ENCODE measurements around the gene MMP3. TPM values are rescaled to one million over a fixed set of nuclear protein-coding genes. Genes with fewer than 3 reads are reported as not detected.

MMP3 gene
- total RNA-seq, 1 donor from 2014 or later: not detected

DNA sequence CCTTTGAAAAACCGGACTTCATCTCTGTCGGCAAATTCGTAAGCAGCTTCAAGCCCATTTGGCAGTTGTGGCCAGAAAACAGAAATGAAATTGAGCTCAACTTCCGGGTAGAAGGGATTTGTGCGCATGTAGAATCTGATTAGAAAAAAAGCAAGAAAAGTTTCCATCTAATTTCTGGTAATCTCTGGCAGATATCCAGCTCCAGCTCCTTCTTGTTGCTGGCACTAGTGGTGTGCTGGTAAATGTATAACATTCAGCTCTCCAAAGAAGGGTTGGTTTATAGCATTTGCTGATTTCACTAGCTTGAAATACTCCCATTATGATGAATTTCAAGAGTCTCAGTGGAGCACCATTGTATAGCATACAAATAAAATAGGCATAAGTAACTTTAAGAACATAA is 50.8 kb downstream of the MMP3 start:
- Mint-ChIP-seq H3K4me3 (ENCODE audit: unreplicated experiment) (no peak overlapping the region), H3K4me1 (ENCODE audit: low read depth, unreplicated experiment) (peaks cover 10% of the 10 kb centered on the region), H3K27ac (ENCODE audit: unreplicated experiment) (no peak overlapping the region), H3K36me3 (ENCODE audit: low read depth, unreplicated experiment) (no peaks in the 10 kb centered on the region), H3K9me3 (ENCODE audit: unreplicated experiment) (no peaks in the 10 kb centered on the region), H3K27me3 (ENCODE audit: low read depth, unreplicated experiment) (no peaks in the 10 kb centered on the region)
- Histone ChIP-seq H2AFZ (ENCODE audit: low read depth, low read length) (no peak overlapping the region), H3K79me2 (ENCODE audit: insufficient read depth, low read length) (no peaks in the 10 kb centered on the region), H3K27me3 (ENCODE audit: insufficient read depth, low read length) (no peaks in the 10 kb centered on the region), H3K9ac (ENCODE audit: low read length) (no peak overlapping the region), H4K20me1 (ENCODE audit: insufficient read depth, low read length) (no peaks in the 10 kb centered on the region), H3K27ac (ENCODE audit: low read depth, low read length) (no peak overlapping the region), H3K4me3 (ENCODE audit: insufficient read depth, low read depth, low read length) (no peak overlapping the region), H3K4me1 (ENCODE audit: insufficient read depth, low read length) (no peaks in the 10 kb centered on the region), H3K36me3 (ENCODE audit: insufficient read depth, low read length) (no peaks in the 10 kb centered on the region), H3K9me3 (ENCODE audit: insufficient read depth, low read depth, low read length) (no peaks in the 10 kb centered on the region), H3K4me2 (ENCODE audit: low read length) (no peak overlapping the region)
- no peak for FAIRE-seq
- TF ChIP-seq EZH2 (IDR thresholded peaks at IDR 0.05; ENCODE audit: insufficient read depth, low read length): no peak
- TF ChIP-seq, protein P1, sequence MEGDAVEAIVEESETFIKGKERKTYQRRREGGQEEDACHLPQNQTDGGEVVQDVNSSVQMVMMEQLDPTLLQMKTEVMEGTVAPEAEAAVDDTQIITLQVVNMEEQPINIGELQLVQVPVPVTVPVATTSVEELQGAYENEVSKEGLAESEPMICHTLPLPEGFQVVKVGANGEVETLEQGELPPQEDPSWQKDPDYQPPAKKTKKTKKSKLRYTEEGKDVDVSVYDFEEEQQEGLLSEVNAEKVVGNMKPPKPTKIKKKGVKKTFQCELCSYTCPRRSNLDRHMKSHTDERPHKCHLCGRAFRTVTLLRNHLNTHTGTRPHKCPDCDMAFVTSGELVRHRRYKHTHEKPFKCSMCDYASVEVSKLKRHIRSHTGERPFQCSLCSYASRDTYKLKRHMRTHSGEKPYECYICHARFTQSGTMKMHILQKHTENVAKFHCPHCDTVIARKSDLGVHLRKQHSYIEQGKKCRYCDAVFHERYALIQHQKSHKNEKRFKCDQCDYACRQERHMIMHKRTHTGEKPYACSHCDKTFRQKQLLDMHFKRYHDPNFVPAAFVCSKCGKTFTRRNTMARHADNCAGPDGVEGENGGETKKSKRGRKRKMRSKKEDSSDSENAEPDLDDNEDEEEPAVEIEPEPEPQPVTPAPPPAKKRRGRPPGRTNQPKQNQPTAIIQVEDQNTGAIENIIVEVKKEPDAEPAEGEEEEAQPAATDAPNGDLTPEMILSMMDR (IDR thresholded peaks at IDR 0.05; ENCODE audit: insufficient read depth, low read depth, low read length): no peak
- DNase-seq (ENCODE audit: low read depth): no peak

DNA sequence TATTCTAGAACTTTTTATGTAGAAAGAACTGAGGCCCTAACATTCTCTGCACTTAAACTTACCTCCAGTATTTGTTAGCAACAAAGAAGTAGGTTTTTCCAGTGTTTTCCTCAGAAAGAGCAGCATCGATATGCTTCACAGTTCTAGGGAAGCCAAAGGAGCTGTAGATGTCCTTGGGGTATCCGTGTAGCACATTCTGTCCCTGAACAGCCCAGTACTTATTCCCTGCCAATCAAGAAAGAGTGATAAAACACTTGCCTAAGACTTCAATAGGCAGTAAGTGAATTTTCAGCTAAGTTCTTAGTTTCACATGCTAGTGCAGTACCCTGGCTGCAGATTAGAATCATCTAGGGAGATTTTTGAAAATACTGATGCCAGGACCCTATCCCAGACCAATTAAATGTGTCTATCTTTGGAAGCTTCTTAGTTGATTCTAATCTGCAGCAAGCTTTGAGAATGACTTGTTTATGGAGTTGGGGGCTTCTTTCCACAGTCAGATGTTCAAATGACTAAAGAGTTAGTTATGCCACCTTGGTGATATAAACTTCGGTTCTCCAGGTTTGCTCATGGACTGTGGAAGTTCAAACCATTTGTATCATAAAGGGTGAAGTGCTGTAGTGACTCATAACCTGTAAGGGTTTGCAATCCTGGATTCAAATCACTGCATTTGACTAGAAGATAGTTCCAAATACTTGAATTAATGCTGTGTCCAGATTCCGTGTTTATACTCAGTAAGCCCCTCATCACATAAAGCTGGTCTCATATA is 52.0 kb downstream of the MMP3 start:
- Mint-ChIP-seq H3K27me3 (ENCODE audit: low read depth, unreplicated experiment) (no peaks in the 10 kb centered on the region), H3K4me1 (ENCODE audit: low read depth, unreplicated experiment) (peaks cover 10% of the 10 kb centered on the region), H3K27ac (ENCODE audit: unreplicated experiment) (no peak overlapping the region), H3K4me3 (ENCODE audit: unreplicated experiment) (no peak overlapping the region), H3K36me3 (ENCODE audit: low read depth, unreplicated experiment) (no peaks in the 10 kb centered on the region), H3K9me3 (ENCODE audit: unreplicated experiment) (no peaks in the 10 kb centered on the region)
- no peak overlapping the region for H3K4me3 ChIP-seq (ENCODE audit: insufficient read depth, low read depth, low read length)
- H3K79me2 ChIP-seq (ENCODE audit: insufficient read depth, low read length): no peaks in the 10 kb centered on the region
- H3K4me2 ChIP-seq (ENCODE audit: low read length): no peak overlapping the region
- no peak overlapping the region for H2AFZ ChIP-seq (ENCODE audit: low read depth, low read length)
- no peak overlapping the region for H3K9ac ChIP-seq (ENCODE audit: low read length)
- H4K20me1 ChIP-seq (ENCODE audit: insufficient read depth, low read length): no peaks in the 10 kb centered on the region
- H3K27me3 ChIP-seq (ENCODE audit: insufficient read depth, low read length): no peaks in the 10 kb centered on the region
- DNase-seq (ENCODE audit: low read depth) (peak; percentile 47), FAIRE-seq (no peak)
- no peak overlapping the region for H3K27ac ChIP-seq (ENCODE audit: low read depth, low read length)
- no peaks in the 10 kb centered on the region for H3K9me3 ChIP-seq (ENCODE audit: insufficient read depth, low read depth, low read length)
- no peaks in the 10 kb centered on the region for H3K36me3 ChIP-seq (ENCODE audit: insufficient read depth, low read length)
- no peaks in the 10 kb centered on the region for H3K4me1 ChIP-seq (ENCODE audit: insufficient read depth, low read length)
- TF ChIP-seq, protein P1 (IDR thresholded peaks at IDR 0.05; ENCODE audit: insufficient read depth, low read depth, low read length): no peak
- no peak for TF ChIP-seq EZH2 (IDR thresholded peaks at IDR 0.05; ENCODE audit: insufficient read depth, low read length)

DNA sequence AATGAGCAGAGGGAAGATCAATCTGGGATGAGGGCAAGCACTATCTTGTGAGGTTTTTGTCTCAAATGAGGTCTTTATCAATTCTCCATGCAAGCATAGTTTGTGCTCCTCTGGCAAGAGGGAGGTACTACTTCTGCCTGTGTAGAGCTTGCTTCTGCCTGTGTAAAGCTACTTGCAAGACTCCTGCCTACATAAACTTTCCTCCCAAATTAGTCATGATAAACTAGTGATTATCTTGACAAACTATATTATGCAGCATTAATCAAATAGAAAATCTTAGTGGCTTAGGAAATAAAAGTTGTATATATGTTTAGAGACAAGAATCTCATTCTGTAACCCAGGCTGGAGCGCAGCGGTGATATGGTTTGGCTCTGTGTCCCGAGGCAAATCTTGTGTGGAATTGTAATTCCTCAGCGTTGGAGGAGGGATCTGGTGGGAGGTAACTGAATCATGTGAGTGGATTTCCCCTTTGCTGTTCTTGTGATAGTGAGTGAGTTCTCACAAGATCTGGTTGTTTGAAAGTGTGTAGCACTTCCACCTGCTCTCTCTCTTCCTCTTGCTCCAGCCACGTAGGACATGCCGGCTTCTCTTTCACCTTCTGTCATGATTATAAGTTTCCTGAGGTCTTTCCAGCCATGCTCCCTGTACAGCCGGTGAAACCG is 54.9 kb downstream of the MMP3 start:
- Histone ChIP-seq H3K27ac (ENCODE audit: low read depth, low read length) (no peak overlapping the region), H3K4me2 (ENCODE audit: low read length) (no peak overlapping the region), H3K27me3 (ENCODE audit: insufficient read depth, low read length) (no peaks in the 10 kb centered on the region), H3K9me3 (ENCODE audit: insufficient read depth, low read depth, low read length) (no peaks in the 10 kb centered on the region), H3K9ac (ENCODE audit: low read length) (no peak overlapping the region), H2AFZ (ENCODE audit: low read depth, low read length) (no peak overlapping the region), H4K20me1 (ENCODE audit: insufficient read depth, low read length) (no peaks in the 10 kb centered on the region), H3K36me3 (ENCODE audit: insufficient read depth, low read length) (no peaks in the 10 kb centered on the region), H3K4me3 (ENCODE audit: insufficient read depth, low read depth, low read length) (no peak overlapping the region), H3K4me1 (ENCODE audit: insufficient read depth, low read length) (no peaks in the 10 kb centered on the region), H3K79me2 (ENCODE audit: insufficient read depth, low read length) (no peaks in the 10 kb centered on the region)
- H3K9me3 Mint-ChIP-seq (ENCODE audit: unreplicated experiment): no peaks in the 10 kb centered on the region
- FAIRE-seq (no peak), DNase-seq (ENCODE audit: low read depth) (no peak)
- TF ChIP-seq EZH2 (IDR thresholded peaks at IDR 0.05; ENCODE audit: insufficient read depth, low read length): no peak
- TF ChIP-seq, protein P1 (IDR thresholded peaks at IDR 0.05; ENCODE audit: insufficient read depth, low read depth, low read length): no peak
- H3K4me1 Mint-ChIP-seq (ENCODE audit: low read depth, unreplicated experiment): peaks cover 10% of the 10 kb centered on the region
- no peak overlapping the region for H3K27ac Mint-ChIP-seq (ENCODE audit: unreplicated experiment)
- H3K4me3 Mint-ChIP-seq (ENCODE audit: unreplicated experiment): no peak overlapping the region
- no peaks in the 10 kb centered on the region for H3K27me3 Mint-ChIP-seq (ENCODE audit: low read depth, unreplicated experiment)
- H3K36me3 Mint-ChIP-seq (ENCODE audit: low read depth, unreplicated experiment): no peaks in the 10 kb centered on the region
